Gastroesophageal sphincter (tissue), 4 donors: ENCODE measurements around the gene EHMT1. TPM values are rescaled to one million over a fixed set of nuclear protein-coding genes. Genes with fewer than 3 reads are reported as not detected.

ENCODE experiments used
- ATAC-seq: fragments of 150-250 bp; one replicate; pipeline ENCODE4 v1.9.1; 2016; ENCODE audit warnings: mild to moderate bottlenecking, moderate library complexity
- H3K27ac ChIP-seq, 4 donors: fragments of 200-600 bp; sonication (generic) in 3 of 4; 1 replicate in 3 of 4; 2 replicates in 1 of 4; pipeline ENCODE4 v1.5.1; 2016 to 2019
- H3K27me3 ChIP-seq: fragments of 200-600 bp; sonication (generic); one replicate; pipeline ENCODE4 v1.5.1; 2019
- H3K36me3 ChIP-seq, 2 donors: fragments of 200-600 bp; sonication (generic); one replicate each; pipeline ENCODE4 v1.5.1; 2019; ENCODE audit warnings: control low read depth in 1 of 2
- H3K4me1 ChIP-seq, 3 donors: fragments of 200-600 bp; sonication (generic); 1 replicate in 2 of 3; 2 replicates in 1 of 3; pipeline ENCODE4 v1.5.1; 2016 to 2019; ENCODE audit warnings: control low read depth in 2 of 3
- H3K4me3 ChIP-seq, 2 donors: fragments of 200-600 bp; sonication (generic); one replicate each; pipeline ENCODE4 v1.5.1; 2019; ENCODE audit warnings: mild to moderate bottlenecking in 1 of 2, moderate library complexity in 1 of 2
- H3K9me3 ChIP-seq, 3 donors: fragments of 200-600 bp; sonication (generic); one replicate each; pipeline ENCODE4 v1.5.1; 2017 to 2019; ENCODE audit warnings: control low read depth in 2 of 3
- CTCF ChIP-seq, 4 experiments: fragments of 200-600 bp in 2 of 4; fragments of 450-650 bp in 2 of 4; sonication (generic) in 1 of 4; IDR thresholded peaks; one replicate each; pipeline ENCODE4 v1.5.1; 2017 to 2019; ENCODE audit warnings: antibody characterized with exemption in 4 of 4, mild to moderate bottlenecking in 2 of 4, moderate library complexity in 2 of 4
- EP300 ChIP-seq: sonication (generic); formaldehyde crosslinking; IDR thresholded peaks from one replicate; pipeline ENCODE4 v1.6.1; 2017; ENCODE audit warnings: antibody characterized with exemption, mild to moderate bottlenecking
- POLR2A ChIP-seq, 2 donors: fragments of 450-650 bp; IDR thresholded peaks; one replicate each; pipeline ENCODE4 v1.6.1; 2017; ENCODE audit warnings: antibody characterized with exemption in 2 of 2, mild to moderate bottlenecking in 2 of 2, moderate library complexity in 1 of 2
- POLR2AphosphoS5 ChIP-seq: sonication (generic); formaldehyde crosslinking; IDR thresholded peaks from one replicate; pipeline ENCODE4 v1.6.1; 2017; ENCODE audit warnings: antibody characterized with exemption
- WGBS, 2 donors: methylation state at CpG; one replicate each; pipeline ENCODE4 v1.1.5; 2018; ENCODE audit warnings: low coverage in 1 of 2; 5-methylcytosine and 5-hydroxymethylcytosine counted together
- total RNA-seq, 4 donors: library from RNA; depleted of rRNA; stranded (reverse); fragments of >200 nt; gene quantifications; one replicate each; pipeline ENCODE4 v1.1.0, GENCODE V29; 2016

Gene EHMT1
- total RNA-seq, 4 donors from 2014 or later = 49.2 to 79.7 (median 64.7) TPM

DNA sequence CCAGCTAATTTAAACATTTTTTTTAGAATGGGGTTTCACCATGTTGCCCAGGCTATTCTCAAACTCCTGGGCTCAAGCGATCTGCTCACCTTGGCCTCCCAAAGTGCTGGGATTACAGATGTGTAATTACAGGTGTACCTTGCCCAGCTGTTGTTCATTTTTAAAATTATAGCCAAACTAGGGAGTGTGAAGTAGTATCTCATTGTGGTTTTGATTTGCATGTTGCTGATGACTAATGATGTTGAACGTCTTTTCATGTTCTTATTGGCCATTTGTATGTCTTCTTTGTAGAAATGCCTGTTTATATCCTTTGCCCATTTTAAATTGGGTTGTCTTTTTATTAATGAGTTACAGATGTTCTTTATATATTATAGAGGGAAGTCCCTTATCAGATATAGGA is 31.5 kb downstream of the EHMT1 start:
- TF ChIP-seq CTCF (IDR thresholded peaks at IDR 0.05) (no peak), POLR2A (IDR thresholded peaks at IDR 0.05) (no peak), EP300 (no peak), POLR2AphosphoS5 (no peak)
- no peaks in the 10 kb centered on the region for H3K27me3 ChIP-seq
- no peak overlapping the region for H3K27ac ChIP-seq
- H3K36me3 ChIP-seq = peaks cover 0 to 52% of the 10 kb centered on the region in 2 donors
- no peaks in the 10 kb centered on the region for H3K9me3 ChIP-seq
- no peak overlapping the region for H3K4me3 ChIP-seq
- no peak for ATAC-seq
- H3K4me1 ChIP-seq = peaks cover 0 to 10% (median 0%) of the 10 kb centered on the region in 3 donors
- WGBS, 2 donors = 92 to 100% methylated on average over 1 to 2 of the region's 2 CpGs

DNA sequence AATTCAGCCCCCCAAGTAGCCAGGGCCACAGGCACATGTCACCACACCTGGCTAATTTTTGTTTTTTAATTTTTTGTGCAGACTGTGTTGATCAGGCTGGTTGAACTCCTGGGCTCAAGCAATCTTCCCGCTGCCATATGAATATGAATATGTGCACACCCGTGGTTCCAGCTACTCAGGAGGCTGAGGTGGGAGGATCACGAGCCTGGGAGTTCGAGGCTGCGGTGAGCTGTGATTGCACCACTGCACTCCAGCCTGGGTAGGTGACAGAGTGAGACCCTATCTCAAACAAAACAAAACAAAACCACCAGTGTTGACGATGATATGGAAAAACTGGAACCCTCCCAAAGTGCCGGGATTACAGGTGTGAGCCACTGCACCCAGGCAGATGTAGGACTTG is 32.0 kb downstream of the EHMT1 start:
- H3K27ac ChIP-seq = no peak overlapping the region
- H3K36me3 ChIP-seq = peaks cover 0 to 57% of the 10 kb centered on the region in 2 donors
- no peaks in the 10 kb centered on the region for H3K9me3 ChIP-seq

GRCh38 chr9:137656416-137656815 is 37.6 kb downstream of the EHMT1 start:
- WGBS, 2 donors = 91 to 95% methylated on average over 5 to 6 of the region's 6 CpGs
- Histone ChIP-seq H3K9me3 (no peaks in the 10 kb centered on the region), H3K4me1 (peaks cover 0 to 12% (median 0%) of the 10 kb centered on the region in 3 donors), H3K27me3 (no peaks in the 10 kb centered on the region), H3K4me3 (no peak overlapping the region), H3K27ac (no peak overlapping the region), H3K36me3 (peaks cover 0 to 36% of the 10 kb centered on the region in 2 donors)
- no peak for ATAC-seq
- TF ChIP-seq POLR2AphosphoS5 = no peak
- no peak for TF ChIP-seq EP300
- no peak for TF ChIP-seq POLR2A (IDR thresholded peaks at IDR 0.05)

More for the DNA sequence above, 32.0 kb downstream of the EHMT1 start:
- Histone ChIP-seq H3K4me1 (peaks cover 0 to 9% (median 0%) of the 10 kb centered on the region in 3 donors), H3K27me3 (no peaks in the 10 kb centered on the region), H3K4me3 (no peak overlapping the region)
- ATAC-seq = no peak
- TF ChIP-seq POLR2AphosphoS5 (no peak), EP300 (no peak), POLR2A (IDR thresholded peaks at IDR 0.05) (no peak), CTCF (IDR thresholded peaks at IDR 0.05) (no peak)
- 95 to 96% methylated on average over 4 to 7 of the region's 7 CpGs for WGBS, 2 donors

DNA sequence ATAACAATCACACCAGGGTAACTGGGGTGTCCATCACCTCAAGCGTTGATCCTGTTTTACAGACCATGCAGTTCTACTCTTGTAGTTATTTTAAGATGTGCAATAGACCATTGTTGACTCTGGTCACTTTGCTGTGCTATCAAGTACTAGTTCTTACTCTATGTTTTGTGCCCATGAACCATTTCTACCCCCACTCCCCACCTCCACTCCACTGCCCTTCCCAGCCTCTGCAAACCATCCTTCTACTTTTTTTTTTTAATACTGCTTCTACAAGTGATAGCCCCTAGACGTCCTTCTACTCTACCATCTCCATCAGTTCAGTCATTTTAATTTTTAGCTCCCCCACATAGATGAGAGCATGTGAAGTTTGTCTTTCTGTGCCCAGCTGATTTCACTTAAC is 38.8 kb downstream of the EHMT1 start:
- H3K27me3 ChIP-seq = no peaks in the 10 kb centered on the region
- H3K9me3 ChIP-seq = no peaks in the 10 kb centered on the region
- no peak for ATAC-seq
- TF ChIP-seq POLR2AphosphoS5 = no peak
- no peak for TF ChIP-seq CTCF (IDR thresholded peaks at IDR 0.05)
- TF ChIP-seq POLR2A (IDR thresholded peaks at IDR 0.05) = no peak
- TF ChIP-seq EP300 = no peak
- H3K36me3 ChIP-seq = peaks cover 0 to 26% of the 10 kb centered on the region in 2 donors
- H3K27ac ChIP-seq = no peak overlapping the region
- H3K4me3 ChIP-seq = no peak overlapping the region
- peaks cover 0 to 12% (median 0%) of the 10 kb centered on the region in 3 donors for H3K4me1 ChIP-seq
- 73 to 100% methylated on average over 1 to 2 of the region's 2 CpGs for WGBS, 2 donors

GRCh38 chr9:137658781-137659180 is 40.0 kb downstream of the EHMT1 start:
- Histone ChIP-seq H3K27ac (no peak overlapping the region), H3K4me1 (peaks cover 0 to 21% (median 0%) of the 10 kb centered on the region in 3 donors), H3K4me3 (no peak overlapping the region), H3K36me3 (peaks cover 0 to 18% of the 10 kb centered on the region in 2 donors), H3K9me3 (no peaks in the 10 kb centered on the region), H3K27me3 (no peaks in the 10 kb centered on the region)
- no peak for ATAC-seq
- 71% methylated on average over 2 of the region's 2 CpGs; no CpG with 5 or more reads in 1 of the 2 donors for WGBS, 2 donors
- TF ChIP-seq CTCF (IDR thresholded peaks at IDR 0.05) (no peak), EP300 (no peak), POLR2AphosphoS5 (no peak), POLR2A (IDR thresholded peaks at IDR 0.05) (no peak)
